Nephron (organoid): ENCODE results near the gene CFAP52.
A peak's percentile ranks its signal among the peaks of the same experiment; 100 is the strongest.
"Not testable (repeated sequence)": the region's sequence is repeated elsewhere in the genome, so short reads cannot be mapped to it uniquely, and the experiment has no call there.

Experiments
- H3K27ac Mint-ChIP-seq, 3 experiments: 2 replicates each; pipeline ENCODE4 v1.8.0; 2020; ENCODE audit warnings: mixed read lengths in 3 of 3, mild to moderate bottlenecking in 2 of 3, moderate library complexity in 1 of 3
- H3K27me3 Mint-ChIP-seq: 2 replicates; pipeline ENCODE4 v1.8.0; 2021; ENCODE audit warnings: low read depth, mild to moderate bottlenecking, moderate library complexity, mixed read lengths
- H3K36me3 Mint-ChIP-seq: 2 replicates; pipeline ENCODE4 v1.8.0; 2020; ENCODE audit warnings: low read depth, mixed read lengths
- H3K4me1 Mint-ChIP-seq: 2 replicates; pipeline ENCODE4 v1.8.0; 2020; ENCODE audit warnings: mixed read lengths
- H3K4me3 Mint-ChIP-seq, 3 experiments: 2 replicates each; pipeline ENCODE4 v1.8.0; 2020; ENCODE audit warnings: mild to moderate bottlenecking in 3 of 3, mixed read lengths in 3 of 3, moderate library complexity in 2 of 3
- H3K9me3 Mint-ChIP-seq: 2 replicates; pipeline ENCODE4 v1.8.0; 2020; ENCODE audit warnings: mixed read lengths
- TF ChIP-seq, protein P1 (sequence below), 3 experiments: fragments of 200-600 bp; sonication (generic); IDR thresholded peaks; one replicate each; pipeline ENCODE4 v1.5.0; 2021; ENCODE audit warnings: antibody characterized with exemption in 3 of 3; ENCODE audit not compliant: unreplicated experiment in 3 of 3

The CFAP52 gene

DNA sequence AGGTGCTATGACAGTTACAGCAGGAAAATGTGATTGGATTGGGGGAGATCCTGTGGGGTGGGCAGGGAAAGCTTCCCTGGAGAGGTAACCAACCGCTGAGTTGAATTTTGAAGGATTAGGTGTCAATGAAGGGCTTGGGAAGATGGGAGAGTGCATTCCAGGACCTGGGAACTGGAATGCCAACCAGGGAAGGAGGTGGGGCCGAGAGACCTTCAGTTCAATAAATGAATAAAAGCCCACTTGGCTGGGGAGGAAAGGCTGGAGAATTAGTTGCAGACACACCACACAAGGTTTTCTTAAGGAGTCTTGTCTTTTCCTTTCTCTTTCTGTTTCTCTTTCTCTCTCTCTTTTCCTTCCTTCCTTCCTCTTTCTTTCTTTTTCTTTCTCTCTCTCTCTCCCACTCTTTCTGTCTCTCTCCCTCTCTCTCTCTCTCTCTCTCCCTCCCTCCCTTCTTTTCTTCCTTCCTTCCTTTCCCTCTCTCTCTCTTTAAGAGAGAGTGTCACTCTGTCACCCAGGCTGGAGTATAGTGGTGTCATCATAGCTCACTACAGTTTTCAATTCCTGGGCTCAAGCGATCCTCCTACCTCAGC lies 72.2 kb downstream of the CFAP52 start:
- Mint-ChIP-seq H3K9me3 (no peaks in the 10 kb centered on the region), H3K27me3 (peaks cover 48% of the 10 kb centered on the region), H3K4me1 (peaks cover 13% of the 10 kb centered on the region), H3K27ac (peak overlapping the region in 1 of 3 experiments; percentile 38), H3K36me3 (no peaks in the 10 kb centered on the region), H3K4me3 (peak overlapping the region in 1 of 3 experiments; percentile 40)
- TF ChIP-seq, protein P1, sequence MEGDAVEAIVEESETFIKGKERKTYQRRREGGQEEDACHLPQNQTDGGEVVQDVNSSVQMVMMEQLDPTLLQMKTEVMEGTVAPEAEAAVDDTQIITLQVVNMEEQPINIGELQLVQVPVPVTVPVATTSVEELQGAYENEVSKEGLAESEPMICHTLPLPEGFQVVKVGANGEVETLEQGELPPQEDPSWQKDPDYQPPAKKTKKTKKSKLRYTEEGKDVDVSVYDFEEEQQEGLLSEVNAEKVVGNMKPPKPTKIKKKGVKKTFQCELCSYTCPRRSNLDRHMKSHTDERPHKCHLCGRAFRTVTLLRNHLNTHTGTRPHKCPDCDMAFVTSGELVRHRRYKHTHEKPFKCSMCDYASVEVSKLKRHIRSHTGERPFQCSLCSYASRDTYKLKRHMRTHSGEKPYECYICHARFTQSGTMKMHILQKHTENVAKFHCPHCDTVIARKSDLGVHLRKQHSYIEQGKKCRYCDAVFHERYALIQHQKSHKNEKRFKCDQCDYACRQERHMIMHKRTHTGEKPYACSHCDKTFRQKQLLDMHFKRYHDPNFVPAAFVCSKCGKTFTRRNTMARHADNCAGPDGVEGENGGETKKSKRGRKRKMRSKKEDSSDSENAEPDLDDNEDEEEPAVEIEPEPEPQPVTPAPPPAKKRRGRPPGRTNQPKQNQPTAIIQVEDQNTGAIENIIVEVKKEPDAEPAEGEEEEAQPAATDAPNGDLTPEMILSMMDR (IDR thresholded peaks at IDR 0.05; ENCODE audit: unreplicated experiment in 3 of 3): no peak

DNA sequence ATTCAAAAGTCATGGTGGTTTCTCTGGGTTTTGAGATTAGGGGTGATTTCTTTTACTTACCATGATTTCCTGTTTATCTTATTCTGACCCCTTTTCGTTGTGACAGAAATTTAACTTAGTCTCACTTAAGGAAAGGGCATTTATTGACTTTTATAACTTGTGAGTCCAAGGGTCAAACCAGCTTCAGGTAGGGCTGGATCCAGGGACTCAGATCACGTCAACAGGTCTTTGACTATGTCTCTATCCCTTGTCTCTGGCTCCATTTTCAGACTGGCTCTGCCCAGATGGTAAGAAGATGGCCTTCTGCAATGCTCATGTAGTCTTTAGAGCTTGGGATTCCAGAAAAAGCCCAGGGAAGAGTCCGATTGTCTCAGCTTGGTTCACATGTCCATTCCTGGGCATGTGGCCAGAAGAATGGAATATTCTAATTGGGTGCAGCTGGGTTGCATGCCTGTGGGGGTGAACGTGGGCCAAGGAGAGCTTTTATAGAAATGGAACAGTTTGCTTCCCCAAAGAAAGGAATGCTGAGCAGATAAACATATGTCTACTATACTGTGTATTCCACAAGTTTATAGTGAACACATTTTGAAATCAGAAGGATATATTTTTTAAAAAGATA lies 82.3 kb downstream of the CFAP52 start:
- Mint-ChIP-seq H3K4me1 (peaks cover 5% of the 10 kb centered on the region), H3K27ac (peak overlapping the region in 1 of 3 experiments; percentile 75), H3K4me3 (no peak overlapping the region), H3K9me3 (peaks cover 5% of the 10 kb centered on the region), H3K27me3 (peaks cover 5% of the 10 kb centered on the region), H3K36me3 (peaks cover 14% of the 10 kb centered on the region)
- TF ChIP-seq, protein P1 (IDR thresholded peaks at IDR 0.05; ENCODE audit: unreplicated experiment in 3 of 3): no peak

DNA sequence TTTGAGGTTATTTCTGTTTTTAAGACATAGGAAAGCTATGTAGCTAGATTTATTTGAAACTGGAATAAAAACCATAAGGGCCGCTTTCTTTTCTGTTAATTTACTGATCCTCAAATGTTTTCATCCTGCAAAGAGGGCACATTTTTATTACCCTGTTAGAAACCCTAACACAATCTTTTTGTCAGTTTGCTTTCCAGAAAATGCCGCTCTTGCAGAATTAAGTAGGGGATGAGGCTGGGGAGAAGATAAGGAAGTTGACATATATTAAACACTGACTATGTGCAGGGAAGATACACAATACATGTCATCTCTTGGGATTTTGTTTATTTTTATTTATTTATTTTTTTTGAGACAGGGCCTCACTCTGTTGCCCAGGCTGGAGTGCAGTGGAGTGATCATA lies 84.6 kb downstream of the CFAP52 start:
- peaks cover 5% of the 10 kb centered on the region for H3K4me1 Mint-ChIP-seq
- peaks cover 26% of the 10 kb centered on the region for H3K36me3 Mint-ChIP-seq
- H3K27me3 Mint-ChIP-seq: peaks cover 7% of the 10 kb centered on the region
- peaks cover 16% of the 10 kb centered on the region for H3K9me3 Mint-ChIP-seq
- peak overlapping the region in 1 of 3 experiments; percentile 48 for H3K27ac Mint-ChIP-seq
- no peak overlapping the region for H3K4me3 Mint-ChIP-seq
- TF ChIP-seq, protein P1 (IDR thresholded peaks at IDR 0.05; ENCODE audit: unreplicated experiment in 3 of 3): no peak

- H3K27me3 Mint-ChIP-seq, H3K4me3 Mint-ChIP-seq, H3K27ac Mint-ChIP-seq: not testable (repeated sequence)
- Mint-ChIP-seq H3K36me3 (peaks cover 20% of the 10 kb centered on the region), H3K4me1 (peaks cover 12% of the 10 kb centered on the region), H3K9me3 (peaks cover 16% of the 10 kb centered on the region)
Measured at GRCh38 chr17:9663511-9663910, 87.1 kb downstream of the CFAP52 start.

DNA sequence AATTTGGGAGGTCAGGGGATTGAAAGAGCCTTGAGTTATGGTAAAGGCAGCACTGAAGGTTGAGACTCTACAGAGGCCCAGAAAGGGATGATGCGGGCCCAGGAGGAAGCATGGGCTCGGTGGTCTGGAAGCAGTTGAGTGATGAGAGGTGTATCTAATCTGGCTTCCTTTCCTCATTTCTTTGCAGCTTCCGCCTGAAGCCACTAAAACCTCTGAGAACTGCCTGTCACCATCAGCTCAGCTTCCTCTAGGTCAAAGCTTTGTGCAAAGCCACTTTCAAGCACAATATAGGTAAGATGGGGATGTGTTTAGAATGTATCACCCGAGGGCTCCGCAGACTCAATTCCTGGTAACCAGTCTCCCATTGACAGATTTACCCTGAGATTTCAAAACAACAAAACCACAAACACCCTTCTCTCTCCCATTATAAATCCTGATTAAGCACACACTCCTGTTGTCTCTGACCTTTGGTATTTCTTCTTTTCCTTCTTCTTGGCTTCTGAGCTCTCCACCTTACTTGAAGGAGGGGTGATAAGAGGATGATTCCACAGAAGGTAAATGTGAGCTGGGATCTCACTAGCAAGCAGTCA lies 90.1 kb downstream of the CFAP52 start:
- TF ChIP-seq, protein P1 (IDR thresholded peaks at IDR 0.05; ENCODE audit: unreplicated experiment in 3 of 3): no peak
- Mint-ChIP-seq H3K27ac (no peak overlapping the region), H3K36me3 (peaks cover 20% of the 10 kb centered on the region), H3K27me3 (peaks cover 18% of the 10 kb centered on the region), H3K4me1 (peaks cover 7% of the 10 kb centered on the region), H3K4me3 (no peak overlapping the region), H3K9me3 (peaks cover 13% of the 10 kb centered on the region)

- H3K9me3 Mint-ChIP-seq: peaks cover 11% of the 10 kb centered on the region
- H3K27ac Mint-ChIP-seq: peak overlapping the region in 1 of 3 experiments; percentile 35
Measured at GRCh38 chr17:9668517-9668916, 92.1 kb downstream of the CFAP52 start.

More at GRCh38 chr17:9668517-9668916, 92.1 kb downstream of the CFAP52 start:
- H3K4me3 Mint-ChIP-seq: no peak overlapping the region
- H3K4me1 Mint-ChIP-seq: peaks cover 7% of the 10 kb centered on the region
- TF ChIP-seq, protein P1 (IDR thresholded peaks at IDR 0.05; ENCODE audit: unreplicated experiment in 3 of 3): no peak
- peaks cover 18% of the 10 kb centered on the region for H3K27me3 Mint-ChIP-seq
- peaks cover 19% of the 10 kb centered on the region for H3K36me3 Mint-ChIP-seq
